HepG2 (cell line): ENCODE data around the gene RTCA. TPM values are rescaled to one million over a fixed set of nuclear protein-coding genes. Genes with fewer than 3 reads are reported as not detected.

ENCODE experiments used
- AHR ChIP-seq: IDR thresholded peaks from 2 replicates; pipeline ENCODE4 v1.6.1; 2018; ENCODE audit warnings: missing genetic modification reagents, missing compliant biosample characterization
- GABPB1 ChIP-seq: IDR thresholded peaks from 2 replicates; pipeline ENCODE4 v1.6.1; 2016; ENCODE audit warnings: mild to moderate bottlenecking, missing genetic modification reagents, moderate library complexity, missing compliant biosample characterization
- KAT8 ChIP-seq: IDR thresholded peaks from 2 replicates; pipeline ENCODE4 v1.6.1; 2016; ENCODE audit warnings: missing genetic modification reagents, missing compliant biosample characterization
- MEIS1 ChIP-seq: sonication (generic); formaldehyde crosslinking; IDR thresholded peaks from 2 replicates; pipeline ENCODE4 v1.9.0; 2021; ENCODE audit warnings: mild to moderate bottlenecking, missing genetic modification reagents, moderate library complexity, borderline replicate concordance
- MTA1 ChIP-seq: sonication (generic); formaldehyde crosslinking; IDR thresholded peaks from 2 replicates; pipeline ENCODE4 v1.4.0; 2020; ENCODE audit warnings: missing genetic modification reagents, mild to moderate bottlenecking, borderline replicate concordance
- POGZ ChIP-seq: sonication (generic); formaldehyde crosslinking; IDR thresholded peaks from 2 replicates; pipeline ENCODE4 v1.4.0; 2020; ENCODE audit warnings: mild to moderate bottlenecking, missing genetic modification reagents
- PTBP1 ChIP-seq: fragments of 200-400 bp; formaldehyde crosslinking; IDR thresholded peaks from 2 replicates; pipeline ENCODE4 v1.6.1; 2018; ENCODE audit warnings: low read length, low read depth; ENCODE audit not compliant: poor library complexity, severe bottlenecking
- SOX6 ChIP-seq, 2 experiments: fragments of 450-650 bp in 1 of 2; sonication (generic) in 1 of 2; formaldehyde crosslinking in 1 of 2; IDR thresholded peaks; 2 replicates each; pipeline versions ENCODE4 v1.4.0 to v1.6.1; 2017 to 2020; ENCODE audit warnings: antibody characterized with exemption in 1 of 2, mild to moderate bottlenecking in 1 of 2, missing genetic modification reagents in 1 of 2
- TCF7 ChIP-seq: sonication (generic); IDR thresholded peaks from 2 replicates; pipeline ENCODE4 v1.6.1; 2016; ENCODE audit warnings: antibody characterized with exemption, low read depth
- TSC22D2 ChIP-seq: sonication (generic); formaldehyde crosslinking; IDR thresholded peaks from 2 replicates; pipeline ENCODE4 v1.5.1; 2020; ENCODE audit warnings: missing genetic modification reagents, mild to moderate bottlenecking, borderline replicate concordance
- ZBTB7B ChIP-seq: sonication (generic); formaldehyde crosslinking; IDR thresholded peaks from 2 replicates; pipeline ENCODE4 v1.4.0; 2020; ENCODE audit warnings: missing genetic modification reagents
- ZNF124 ChIP-seq: sonication (generic); formaldehyde crosslinking; IDR thresholded peaks from 2 replicates; pipeline ENCODE4 v1.4.0; 2020; ENCODE audit warnings: missing genetic modification reagents
- ZNF274 ChIP-seq: sonication (generic); formaldehyde crosslinking; IDR thresholded peaks from 2 replicates; pipeline ENCODE4 v1.5.1; 2020; ENCODE audit warnings: mild to moderate bottlenecking, missing genetic modification reagents
- ZNF331 ChIP-seq: sonication (generic); formaldehyde crosslinking; IDR thresholded peaks from 2 replicates; pipeline ENCODE4 v1.4.0; 2020; ENCODE audit warnings: missing genetic modification reagents
- ZNF547 ChIP-seq: sonication (generic); formaldehyde crosslinking; IDR thresholded peaks from 2 replicates; pipeline ENCODE4 v1.5.1; 2020; ENCODE audit warnings: mild to moderate bottlenecking, missing genetic modification reagents
- ZNF570 ChIP-seq: sonication (generic); formaldehyde crosslinking; IDR thresholded peaks from 2 replicates; pipeline ENCODE4 v1.4.0; 2020; ENCODE audit warnings: mild to moderate bottlenecking, missing genetic modification reagents, borderline replicate concordance
- ZNF619 ChIP-seq: sonication (generic); formaldehyde crosslinking; IDR thresholded peaks from 2 replicates; pipeline ENCODE4 v1.4.0; 2020; ENCODE audit warnings: mild to moderate bottlenecking, missing genetic modification reagents
- ZNF772 ChIP-seq: sonication (generic); formaldehyde crosslinking; IDR thresholded peaks from 2 replicates; pipeline ENCODE4 v1.5.0; 2020; ENCODE audit warnings: mild to moderate bottlenecking, missing genetic modification reagents
- ZNF781 ChIP-seq: sonication (generic); formaldehyde crosslinking; IDR thresholded peaks from 2 replicates; pipeline ENCODE4 v1.5.1; 2020; ENCODE audit warnings: borderline replicate concordance, mild to moderate bottlenecking, missing genetic modification reagents; ENCODE audit errors: not compliant biosample characterization
- polyA plus RNA-seq, 8 experiments: library from polyadenylated mRNA; depleted of rRNA in 3 of 8; stranded (reverse) in 7 of 8; unstranded in 1 of 8; fragments of >200 nt; fragmentation: Illumina TruSeq in 4 of 8; extraction: Trizol in 4 of 8; gene quantifications; 2 replicates each; pipeline versions ENCODE4 v1.2.1 to v1.2.3, GENCODE V29; 2011 to 2016; ENCODE audit warnings: low read depth in 4 of 8, missing spikeins in 1 of 8, mixed read lengths in 1 of 8; ENCODE audit not compliant: insufficient read depth in 1 of 8
- total RNA-seq, 5 experiments: library from RNA; depleted of rRNA; stranded (reverse); fragments of >200 nt; fragmentation: Illumina TruSeq; extraction: Trizol; gene quantifications; 2 replicates each; pipeline ENCODE4 v1.2.3, GENCODE V29; 2016; ENCODE audit warnings: low read depth in 1 of 5
- TF ChIP-seq, protein P1 (sequence below): sonication (generic); formaldehyde crosslinking; IDR thresholded peaks from 2 replicates; pipeline ENCODE4 v1.4.0; 2020; ENCODE audit warnings: missing genetic modification reagents
- TF ChIP-seq, protein P2 (sequence below): sonication (generic); formaldehyde crosslinking; conservative IDR thresholded peaks from 2 replicates; pipeline ENCODE4 v1.4.0; 2020; ENCODE audit warnings: missing genetic modification reagents
- TF ChIP-seq, protein P3 (sequence below): sonication (generic); formaldehyde crosslinking; IDR thresholded peaks from 2 replicates; pipeline ENCODE4 v1.4.0; 2020; ENCODE audit warnings: missing genetic modification reagents

Gene RTCA
- total and polyA plus RNA-seq, 2 of the 13 experiments (the other 11 are each of a cell fraction or from before 2014, with no cell fraction given), result 22.7 to 31.0 TPM

DNA sequence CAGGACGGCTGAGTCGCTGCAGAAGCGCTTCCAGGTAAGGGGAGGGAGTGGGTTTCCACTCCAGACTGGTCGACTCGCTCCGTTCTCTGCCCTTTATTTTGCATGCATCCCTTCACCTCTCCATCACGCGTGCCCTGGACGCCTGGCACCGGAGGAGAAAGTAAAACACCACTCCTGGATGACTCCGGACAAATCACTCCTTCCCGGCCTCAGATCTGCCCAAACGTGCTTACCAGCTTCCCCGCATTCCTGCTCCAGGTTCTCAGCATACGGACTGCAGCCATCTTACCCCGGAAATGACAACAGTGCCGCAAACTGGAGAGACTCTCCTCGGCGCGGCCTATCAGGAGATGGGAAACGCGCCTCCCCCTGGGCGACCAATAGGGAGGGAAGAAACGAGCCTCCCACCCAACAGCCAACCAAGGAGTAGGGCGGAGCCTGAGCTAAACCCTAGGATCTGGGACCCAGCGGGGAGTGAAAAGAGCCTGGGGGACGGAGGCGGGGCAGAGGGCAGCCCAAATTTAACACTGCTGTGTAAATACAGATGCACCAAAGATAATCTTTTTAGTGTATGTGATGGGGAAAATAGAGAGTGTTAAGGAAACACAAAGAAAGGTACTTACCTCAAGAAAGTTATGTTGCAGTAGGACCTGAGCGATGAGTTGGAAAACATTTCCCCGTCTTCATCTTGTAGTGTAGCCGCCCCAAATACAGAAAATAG lies 16.3 kb upstream of the RTCA start, which contains the start of gene DBT (continued):
- TF ChIP-seq, protein P1, sequence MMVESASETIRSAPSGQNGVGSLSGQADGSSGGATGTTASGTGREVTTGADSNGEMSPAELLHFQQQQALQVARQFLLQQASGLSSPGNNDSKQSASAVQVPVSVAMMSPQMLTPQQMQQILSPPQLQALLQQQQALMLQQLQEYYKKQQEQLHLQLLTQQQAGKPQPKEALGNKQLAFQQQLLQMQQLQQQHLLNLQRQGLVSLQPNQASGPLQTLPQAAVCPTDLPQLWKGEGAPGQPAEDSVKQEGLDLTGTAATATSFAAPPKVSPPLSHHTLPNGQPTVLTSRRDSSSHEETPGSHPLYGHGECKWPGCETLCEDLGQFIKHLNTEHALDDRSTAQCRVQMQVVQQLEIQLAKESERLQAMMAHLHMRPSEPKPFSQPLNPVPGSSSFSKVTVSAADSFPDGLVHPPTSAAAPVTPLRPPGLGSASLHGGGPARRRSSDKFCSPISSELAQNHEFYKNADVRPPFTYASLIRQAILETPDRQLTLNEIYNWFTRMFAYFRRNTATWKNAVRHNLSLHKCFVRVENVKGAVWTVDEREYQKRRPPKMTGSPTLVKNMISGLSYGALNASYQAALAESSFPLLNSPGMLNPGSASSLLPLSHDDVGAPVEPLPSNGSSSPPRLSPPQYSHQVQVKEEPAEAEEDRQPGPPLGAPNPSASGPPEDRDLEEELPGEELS (CRISPR knock-in tag), result no peak
- peak; percentile 95 for TF ChIP-seq KAT8 (CRISPR knock-in tag)
- TF ChIP-seq AHR, result peak; percentile 62; the same call in 1 of the 2 replicates
- no peak for TF ChIP-seq ZBTB7B (CRISPR knock-in tag)
- 0 out of 2 replicates have a peak, but pooled peaks have one; percentile 42 for TF ChIP-seq ZNF331 (CRISPR knock-in tag)
- TF ChIP-seq SOX6 (IDR thresholded peaks at IDR 0.05), result no peak
- 0 out of 2 replicates have a peak, but pooled peaks have one; percentile 36 for TF ChIP-seq SOX6 (CRISPR knock-in tag; IDR thresholded peaks at IDR 0.05)
- peak; percentile 89 for TF ChIP-seq ZNF547
- 0 out of 2 replicates have a peak, but pooled peaks have one; percentile 37 for TF ChIP-seq ZNF124 (CRISPR knock-in tag)
- TF ChIP-seq, protein P2, sequence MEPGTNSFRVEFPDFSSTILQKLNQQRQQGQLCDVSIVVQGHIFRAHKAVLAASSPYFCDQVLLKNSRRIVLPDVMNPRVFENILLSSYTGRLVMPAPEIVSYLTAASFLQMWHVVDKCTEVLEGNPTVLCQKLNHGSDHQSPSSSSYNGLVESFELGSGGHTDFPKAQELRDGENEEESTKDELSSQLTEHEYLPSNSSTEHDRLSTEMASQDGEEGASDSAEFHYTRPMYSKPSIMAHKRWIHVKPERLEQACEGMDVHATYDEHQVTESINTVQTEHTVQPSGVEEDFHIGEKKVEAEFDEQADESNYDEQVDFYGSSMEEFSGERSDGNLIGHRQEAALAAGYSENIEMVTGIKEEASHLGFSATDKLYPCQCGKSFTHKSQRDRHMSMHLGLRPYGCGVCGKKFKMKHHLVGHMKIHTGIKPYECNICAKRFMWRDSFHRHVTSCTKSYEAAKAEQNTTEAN (CRISPR knock-in tag), result peak; percentile 44; the same call in 1 of the 2 replicates
- TF ChIP-seq ZNF570 (CRISPR knock-in tag), result no peak
- TF ChIP-seq ZNF619, result no peak
- no peak for TF ChIP-seq TCF7
- peak; percentile 34; the same call in 1 of the 2 replicates for TF ChIP-seq MTA1 (CRISPR knock-in tag)
- peak; percentile 73; the same call in 1 of the 2 replicates for TF ChIP-seq ZNF274 (CRISPR knock-in tag)
- TF ChIP-seq, protein P3, sequence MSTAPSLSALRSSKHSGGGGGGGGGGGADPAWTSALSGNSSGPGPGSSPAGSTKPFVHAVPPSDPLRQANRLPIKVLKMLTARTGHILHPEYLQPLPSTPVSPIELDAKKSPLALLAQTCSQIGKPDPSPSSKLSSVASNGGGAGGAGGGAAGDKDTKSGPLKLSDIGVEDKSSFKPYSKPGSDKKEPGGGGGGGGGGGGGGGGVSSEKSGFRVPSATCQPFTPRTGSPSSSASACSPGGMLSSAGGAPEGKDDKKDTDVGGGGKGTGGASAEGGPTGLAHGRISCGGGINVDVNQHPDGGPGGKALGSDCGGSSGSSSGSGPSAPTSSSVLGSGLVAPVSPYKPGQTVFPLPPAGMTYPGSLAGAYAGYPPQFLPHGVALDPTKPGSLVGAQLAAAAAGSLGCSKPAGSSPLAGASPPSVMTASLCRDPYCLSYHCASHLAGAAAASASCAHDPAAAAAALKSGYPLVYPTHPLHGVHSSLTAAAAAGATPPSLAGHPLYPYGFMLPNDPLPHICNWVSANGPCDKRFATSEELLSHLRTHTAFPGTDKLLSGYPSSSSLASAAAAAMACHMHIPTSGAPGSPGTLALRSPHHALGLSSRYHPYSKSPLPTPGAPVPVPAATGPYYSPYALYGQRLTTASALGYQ (CRISPR knock-in tag), result no peak
- TF ChIP-seq POGZ (CRISPR knock-in tag), result peak; percentile 98
- TF ChIP-seq MEIS1 (CRISPR knock-in tag), result no peak
- TF ChIP-seq TSC22D2, result 0 out of 2 replicates have a peak, but pooled peaks have one; percentile 55
- no peak for TF ChIP-seq PTBP1
- no peak for TF ChIP-seq ZNF772 (CRISPR knock-in tag)
- peak; percentile 93 for TF ChIP-seq GABPB1 (CRISPR knock-in tag)
- TF ChIP-seq ZNF781 (CRISPR knock-in tag), result peak; percentile 74
